Neural cell (in vitro differentiated cells): ENCODE results near the gene AOAH.

Experiments
- EP300 ChIP-seq: fragments of 450-650 bp; conservative IDR thresholded peaks from 2 replicates; pipeline ENCODE4 v1.6.1; 2014; ENCODE audit warnings: antibody characterized with exemption, mild to moderate bottlenecking, moderate library complexity; ENCODE audit not compliant: poor library complexity, severe bottlenecking
- EZH2 ChIP-seq: fragments of 200-600, 300-800 bp; shearing (Covaris generic), sonication (generic); IDR thresholded peaks from 2 replicates; pipeline ENCODE4 v1.6.1; 2014; ENCODE audit warnings: antibody characterized with exemption, low read length, borderline replicate concordance, mild to moderate bottlenecking; ENCODE audit not compliant: insufficient read depth, poor library complexity, severe bottlenecking
- POLR2AphosphoS5 ChIP-seq: IDR thresholded peaks from 2 replicates; pipeline ENCODE4 v1.6.1; 2012
- SMC3 ChIP-seq: fragments of 450-650 bp; conservative IDR thresholded peaks from 2 replicates; pipeline ENCODE4 v1.6.1; 2014; ENCODE audit warnings: antibody characterized with exemption, mild to moderate bottlenecking, moderate library complexity; ENCODE audit not compliant: poor library complexity
- TAF1 ChIP-seq: IDR thresholded peaks from 2 replicates; pipeline ENCODE4 v1.6.1; 2012; ENCODE audit warnings: low read depth
- TF ChIP-seq, protein P1 (sequence below): fragments of 450-650 bp; IDR thresholded peaks from 2 replicates; pipeline ENCODE4 v1.5.1; 2014; ENCODE audit warnings: antibody characterized with exemption, mild to moderate bottlenecking, moderate library complexity; ENCODE audit not compliant: poor library complexity, severe bottlenecking
- TF ChIP-seq, protein P2 (sequence below): IDR thresholded peaks from 2 replicates; pipeline ENCODE4 v1.6.1; 2012; ENCODE audit warnings: borderline replicate concordance

DNA sequence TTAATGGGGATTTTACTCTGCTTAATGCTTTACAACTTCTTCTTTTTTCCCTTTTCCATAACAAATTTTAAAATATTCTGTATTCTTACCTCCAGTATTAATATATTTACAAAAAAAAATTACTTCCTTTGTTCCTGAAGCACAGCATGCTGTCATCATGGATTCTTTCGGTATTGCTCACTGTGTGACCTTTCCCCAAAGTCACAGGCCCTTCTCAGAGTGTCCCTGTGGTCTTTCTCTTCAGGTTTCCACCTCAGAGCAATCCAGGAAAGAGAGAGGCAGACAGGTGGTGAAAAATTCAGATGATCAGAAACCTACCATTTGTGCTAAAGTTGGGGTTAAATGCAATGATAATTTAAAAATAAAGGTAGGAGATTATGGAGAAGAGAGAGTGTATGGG is 13.0 kb downstream of the AOAH start:
- TF ChIP-seq, protein P1, sequence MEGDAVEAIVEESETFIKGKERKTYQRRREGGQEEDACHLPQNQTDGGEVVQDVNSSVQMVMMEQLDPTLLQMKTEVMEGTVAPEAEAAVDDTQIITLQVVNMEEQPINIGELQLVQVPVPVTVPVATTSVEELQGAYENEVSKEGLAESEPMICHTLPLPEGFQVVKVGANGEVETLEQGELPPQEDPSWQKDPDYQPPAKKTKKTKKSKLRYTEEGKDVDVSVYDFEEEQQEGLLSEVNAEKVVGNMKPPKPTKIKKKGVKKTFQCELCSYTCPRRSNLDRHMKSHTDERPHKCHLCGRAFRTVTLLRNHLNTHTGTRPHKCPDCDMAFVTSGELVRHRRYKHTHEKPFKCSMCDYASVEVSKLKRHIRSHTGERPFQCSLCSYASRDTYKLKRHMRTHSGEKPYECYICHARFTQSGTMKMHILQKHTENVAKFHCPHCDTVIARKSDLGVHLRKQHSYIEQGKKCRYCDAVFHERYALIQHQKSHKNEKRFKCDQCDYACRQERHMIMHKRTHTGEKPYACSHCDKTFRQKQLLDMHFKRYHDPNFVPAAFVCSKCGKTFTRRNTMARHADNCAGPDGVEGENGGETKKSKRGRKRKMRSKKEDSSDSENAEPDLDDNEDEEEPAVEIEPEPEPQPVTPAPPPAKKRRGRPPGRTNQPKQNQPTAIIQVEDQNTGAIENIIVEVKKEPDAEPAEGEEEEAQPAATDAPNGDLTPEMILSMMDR, result no peak
- TF ChIP-seq EP300 (no peak), SMC3 (no peak), POLR2AphosphoS5 (no peak), TAF1 (no peak), EZH2 (no peak)
- TF ChIP-seq, protein P2, sequence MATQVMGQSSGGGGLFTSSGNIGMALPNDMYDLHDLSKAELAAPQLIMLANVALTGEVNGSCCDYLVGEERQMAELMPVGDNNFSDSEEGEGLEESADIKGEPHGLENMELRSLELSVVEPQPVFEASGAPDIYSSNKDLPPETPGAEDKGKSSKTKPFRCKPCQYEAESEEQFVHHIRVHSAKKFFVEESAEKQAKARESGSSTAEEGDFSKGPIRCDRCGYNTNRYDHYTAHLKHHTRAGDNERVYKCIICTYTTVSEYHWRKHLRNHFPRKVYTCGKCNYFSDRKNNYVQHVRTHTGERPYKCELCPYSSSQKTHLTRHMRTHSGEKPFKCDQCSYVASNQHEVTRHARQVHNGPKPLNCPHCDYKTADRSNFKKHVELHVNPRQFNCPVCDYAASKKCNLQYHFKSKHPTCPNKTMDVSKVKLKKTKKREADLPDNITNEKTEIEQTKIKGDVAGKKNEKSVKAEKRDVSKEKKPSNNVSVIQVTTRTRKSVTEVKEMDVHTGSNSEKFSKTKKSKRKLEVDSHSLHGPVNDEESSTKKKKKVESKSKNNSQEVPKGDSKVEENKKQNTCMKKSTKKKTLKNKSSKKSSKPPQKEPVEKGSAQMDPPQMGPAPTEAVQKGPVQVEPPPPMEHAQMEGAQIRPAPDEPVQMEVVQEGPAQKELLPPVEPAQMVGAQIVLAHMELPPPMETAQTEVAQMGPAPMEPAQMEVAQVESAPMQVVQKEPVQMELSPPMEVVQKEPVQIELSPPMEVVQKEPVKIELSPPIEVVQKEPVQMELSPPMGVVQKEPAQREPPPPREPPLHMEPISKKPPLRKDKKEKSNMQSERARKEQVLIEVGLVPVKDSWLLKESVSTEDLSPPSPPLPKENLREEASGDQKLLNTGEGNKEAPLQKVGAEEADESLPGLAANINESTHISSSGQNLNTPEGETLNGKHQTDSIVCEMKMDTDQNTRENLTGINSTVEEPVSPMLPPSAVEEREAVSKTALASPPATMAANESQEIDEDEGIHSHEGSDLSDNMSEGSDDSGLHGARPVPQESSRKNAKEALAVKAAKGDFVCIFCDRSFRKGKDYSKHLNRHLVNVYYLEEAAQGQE, result no peak
